GM10248 (cell line): ENCODE data around the gene FAM184A.

ENCODE experiments used
- CTCF ChIA-PET: fragments of 300-600 bp; sonication (Branson Sonifier 250); formaldehyde crosslinking; extraction: SDS; loops from one replicate; lab custom pipeline; 2021; ENCODE audit warnings: antibody characterized with exemption; lab: Yijun Ruan, JAX
- POLR2A ChIA-PET: fragments of 350-650 bp; sonication (Branson Sonifier 250); formaldehyde crosslinking; extraction: SDS; loops from one replicate; lab custom pipeline; 2020; ENCODE audit warnings: antibody characterized with exemption; lab: Yijun Ruan, JAX
- DNase-seq: peaks from one replicate; pipeline ENCODE4 v3.0.0; 2012; ENCODE audit errors: extremely low spot score
- TF ChIP-seq, protein P1 (sequence below): IDR thresholded peaks from 2 replicates; pipeline ENCODE4 v1.5.1; 2012; ENCODE audit warnings: mild to moderate bottlenecking, low read depth; ENCODE audit errors: extremely low read depth, missing control alignments, control extremely low read depth

Gene FAM184A

DNA sequence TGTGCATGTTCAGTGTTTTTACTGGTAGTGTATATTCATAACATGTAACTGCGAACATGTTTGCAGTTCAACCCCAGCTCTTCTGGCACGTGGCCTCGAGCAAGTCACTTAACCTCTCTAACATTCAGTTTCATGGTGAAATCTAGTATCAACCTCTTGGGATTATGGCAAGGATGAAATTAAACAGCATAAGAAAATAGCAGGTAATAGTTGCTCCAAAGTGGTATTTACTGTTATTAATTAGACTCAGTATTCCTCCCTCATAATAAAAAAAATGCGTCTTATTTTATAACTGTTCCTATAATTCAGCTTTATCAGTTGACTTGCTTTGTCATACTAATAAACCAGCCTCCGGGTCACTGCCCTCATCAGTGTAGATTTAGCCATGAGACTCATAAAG is 15.0 kb downstream of the FAM184A start:
- TF ChIP-seq, protein P1, sequence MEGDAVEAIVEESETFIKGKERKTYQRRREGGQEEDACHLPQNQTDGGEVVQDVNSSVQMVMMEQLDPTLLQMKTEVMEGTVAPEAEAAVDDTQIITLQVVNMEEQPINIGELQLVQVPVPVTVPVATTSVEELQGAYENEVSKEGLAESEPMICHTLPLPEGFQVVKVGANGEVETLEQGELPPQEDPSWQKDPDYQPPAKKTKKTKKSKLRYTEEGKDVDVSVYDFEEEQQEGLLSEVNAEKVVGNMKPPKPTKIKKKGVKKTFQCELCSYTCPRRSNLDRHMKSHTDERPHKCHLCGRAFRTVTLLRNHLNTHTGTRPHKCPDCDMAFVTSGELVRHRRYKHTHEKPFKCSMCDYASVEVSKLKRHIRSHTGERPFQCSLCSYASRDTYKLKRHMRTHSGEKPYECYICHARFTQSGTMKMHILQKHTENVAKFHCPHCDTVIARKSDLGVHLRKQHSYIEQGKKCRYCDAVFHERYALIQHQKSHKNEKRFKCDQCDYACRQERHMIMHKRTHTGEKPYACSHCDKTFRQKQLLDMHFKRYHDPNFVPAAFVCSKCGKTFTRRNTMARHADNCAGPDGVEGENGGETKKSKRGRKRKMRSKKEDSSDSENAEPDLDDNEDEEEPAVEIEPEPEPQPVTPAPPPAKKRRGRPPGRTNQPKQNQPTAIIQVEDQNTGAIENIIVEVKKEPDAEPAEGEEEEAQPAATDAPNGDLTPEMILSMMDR, result no peak
- CTCF ChIA-PET, result interaction anchor here (0.9 to 1.6 kb wide), 2 partner anchors 10 kb away, joined by 3 to 4 read pairs; no protein-coding TSS in a partner anchor
- POLR2A ChIA-PET, result no interaction called here
- DNase-seq, result no peak

DNA sequence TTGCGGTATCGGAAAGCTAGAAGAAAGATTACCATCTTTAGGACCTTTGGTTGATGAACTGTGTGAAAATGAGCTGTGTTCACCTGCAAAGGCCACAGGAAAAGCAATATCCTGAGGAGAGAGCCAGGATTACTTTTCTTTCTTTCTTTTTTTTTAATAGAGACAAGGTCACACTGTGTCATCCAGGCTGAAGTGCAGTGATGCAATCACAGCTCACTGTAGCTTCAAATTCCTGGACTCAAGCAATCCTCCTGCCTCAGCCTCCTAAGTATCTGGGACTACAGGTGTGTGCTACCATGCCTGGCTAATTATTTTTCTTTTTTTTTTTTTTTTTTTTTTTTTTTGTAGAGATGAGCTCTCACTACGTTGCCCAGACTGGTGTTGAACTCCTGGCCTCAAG is 17.2 kb downstream of the FAM184A start:
- CTCF ChIA-PET, result interaction anchor here (0.8 kb wide), 2 partner anchors 9 to 38 kb away, joined by 3 to 4 read pairs; no protein-coding TSS in a partner anchor
- TF ChIP-seq, protein P1, result no peak
- no peak for DNase-seq

DNA sequence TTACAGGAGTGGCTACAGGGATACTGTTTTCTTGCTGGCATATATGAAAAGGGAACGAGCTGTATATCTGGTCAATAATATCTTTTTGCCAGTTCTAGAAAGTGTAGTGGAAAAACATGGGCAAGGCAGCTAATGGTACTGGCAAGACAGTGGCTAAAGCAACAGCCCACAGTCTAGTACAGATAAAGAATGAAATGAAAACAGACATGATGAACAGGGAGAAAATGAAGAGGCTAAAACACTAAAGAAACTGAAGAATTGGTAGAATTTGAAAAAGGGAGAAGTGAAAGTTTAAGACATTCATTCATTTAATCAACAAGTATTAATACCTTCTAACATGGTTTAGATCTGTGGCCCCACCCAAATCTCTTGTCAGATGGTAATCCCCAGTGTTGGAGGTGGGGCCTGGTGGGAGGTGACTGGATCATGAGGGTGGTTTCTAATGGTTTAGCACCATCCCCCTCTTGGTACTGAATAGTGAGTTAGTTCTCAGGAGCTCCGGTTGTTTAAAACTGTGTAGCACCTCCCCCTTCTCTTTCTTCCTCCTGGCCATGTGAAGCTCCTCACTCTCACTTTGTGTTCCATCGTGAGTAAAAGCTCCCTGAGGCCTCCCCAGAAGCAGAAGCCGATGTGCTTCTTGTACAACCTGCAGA is 18.1 kb downstream of the FAM184A start:
- TF ChIP-seq, protein P1, result no peak
- DNase-seq, result no peak
- ChIA-PET POLR2A (no interaction called here), CTCF (interaction anchor here (0.8 kb wide), 1 partner anchor 39 kb away, joined by 3 read pairs; no protein-coding TSS in a partner anchor)

More for the DNA sequence above, 17.2 kb downstream of the FAM184A start:
- POLR2A ChIA-PET, result no interaction called here

DNA sequence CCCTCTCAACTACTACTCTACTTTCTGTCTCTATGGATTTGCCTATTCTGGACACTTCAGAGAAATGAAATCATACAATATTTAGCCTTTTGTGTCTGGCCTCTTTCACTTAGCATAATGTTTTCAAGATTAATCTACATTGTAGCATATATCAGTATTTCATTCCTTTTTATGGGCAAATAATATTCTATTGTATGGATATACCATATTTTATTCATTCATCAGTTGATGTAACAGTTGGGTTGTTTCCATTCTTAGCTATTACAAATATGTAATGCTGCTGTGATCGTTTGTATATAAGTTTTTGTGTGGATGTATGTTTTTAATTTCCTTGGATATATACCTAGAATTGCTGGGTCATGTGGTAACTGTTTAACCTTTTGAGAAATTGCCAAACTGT is 23.4 kb downstream of the FAM184A start:
- POLR2A ChIA-PET, result no interaction called here
- CTCF ChIA-PET, result interaction anchor here (2.0 kb wide), 1 partner anchor 10 kb away, joined by 6 read pairs; no protein-coding TSS in a partner anchor
- TF ChIP-seq, protein P1, result no peak
- DNase-seq, result no peak

DNA sequence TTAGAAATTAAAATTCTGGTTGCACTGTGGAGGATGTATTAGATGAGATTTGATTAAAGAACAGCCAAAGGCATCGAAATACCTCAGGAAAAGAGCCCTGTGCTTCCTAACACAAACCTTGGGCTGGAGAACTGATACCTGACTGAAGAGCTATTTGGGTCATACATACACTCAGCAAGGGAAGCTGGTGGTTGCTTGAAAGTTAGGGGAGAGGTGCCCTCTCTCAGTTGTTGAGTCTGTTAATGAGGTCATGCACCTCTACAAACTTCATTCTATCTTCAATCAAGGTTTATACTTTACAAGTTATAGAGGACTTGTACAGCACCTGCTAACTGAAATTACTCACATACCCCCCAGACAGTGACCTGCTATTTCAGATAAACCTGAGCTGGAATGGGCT is 25.5 kb downstream of the FAM184A start:
- no peak for DNase-seq
- ChIA-PET CTCF (interaction anchor here (1.6 to 2.0 kb wide), 3 partner anchors 8 to 35 kb away, joined by 3 to 6 read pairs (median 4); no protein-coding TSS in a partner anchor), POLR2A (no interaction called here)
- TF ChIP-seq, protein P1, result no peak

DNA sequence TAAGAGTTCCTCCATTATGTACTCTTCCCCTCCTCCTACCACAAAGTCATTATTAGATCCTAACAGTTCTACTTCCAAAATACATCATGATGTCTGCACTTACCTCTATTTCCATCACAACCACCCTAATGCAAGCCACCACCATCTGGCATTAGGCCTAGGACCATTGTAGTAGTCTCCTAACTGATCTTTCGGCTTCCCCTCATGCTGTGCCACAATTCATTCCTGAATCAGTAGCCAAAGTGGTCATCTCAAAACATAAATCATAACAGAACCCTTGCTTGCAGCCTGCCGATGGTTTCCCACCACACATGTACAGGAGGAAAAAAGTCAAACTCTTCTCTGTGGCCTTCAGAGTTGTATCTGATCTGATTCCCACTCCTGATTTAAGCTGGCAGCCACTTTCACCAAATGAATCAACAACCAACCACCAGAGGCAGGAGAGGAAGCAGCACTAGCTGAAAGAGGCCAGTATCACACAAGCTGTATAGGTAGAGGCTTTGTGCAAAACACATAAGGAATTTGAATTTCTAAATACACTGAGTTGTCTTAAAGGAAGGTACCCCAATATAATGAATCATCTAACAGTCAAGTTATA is 26.1 kb downstream of the FAM184A start:
- DNase-seq, result no peak
- CTCF ChIA-PET, result interaction anchor here (1.6 to 1.7 kb wide), 2 partner anchors 9 to 34 kb away, joined by 3 to 4 read pairs; no protein-coding TSS in a partner anchor
- TF ChIP-seq, protein P1, result no peak
- POLR2A ChIA-PET, result no interaction called here
